Fibroblast of the aortic adventitia (primary cell): ENCODE data around the gene ZNF516. TPM values are rescaled to one million over a fixed set of nuclear protein-coding genes. Genes with fewer than 3 reads are reported as not detected.
A peak's percentile ranks its signal among the peaks of the same experiment; 100 is the strongest.

Source experiments
- DNase-seq: peaks from one replicate; pipeline ENCODE4 v3.0.0-alpha.2; 2010; ENCODE audit warnings: low read depth
- H3K4me3 ChIP-seq: 2 replicates; pipeline ENCODE4 v1.5.1; 2011; ENCODE audit warnings: low read depth, mild to moderate bottlenecking, control low read depth, low read length, moderate library complexity
- CTCF ChIP-seq: IDR thresholded peaks from 2 replicates; pipeline ENCODE4 v1.5.1; 2011; ENCODE audit warnings: mild to moderate bottlenecking, low read length, control low read depth, inconsistent platforms; ENCODE audit not compliant: insufficient read depth
- total RNA-seq: library from RNA; depleted of rRNA; stranded (reverse); fragments of >200 nt; gene quantifications from 2 replicates; pipeline ENCODE4 v1.2.3, GENCODE V29; 2012; ENCODE audit warnings: low replicate concordance

The ZNF516 gene
- total RNA-seq, 1 donor = 21.9 TPM

- no peak for DNase-seq
- no peak overlapping the region for H3K4me3 ChIP-seq
- no peak for TF ChIP-seq CTCF
These were observed 105.3 kb downstream of the ZNF516 start for GRCh38 chr18:76389716-76390115.

- no peak overlapping the region for H3K4me3 ChIP-seq
- no peak for TF ChIP-seq CTCF
- DNase-seq = peak; percentile 45
These were observed 106.1 kb downstream of the ZNF516 start for GRCh38 chr18:76388891-76389423.

- H3K4me3 ChIP-seq = no peak overlapping the region
- no peak for DNase-seq
- TF ChIP-seq CTCF = no peak
These were observed 106.8 kb downstream of the ZNF516 start for GRCh38 chr18:76388261-76388660.

- no peak overlapping the region for H3K4me3 ChIP-seq
- DNase-seq = no peak
- TF ChIP-seq CTCF = no peak
These were observed 107.4 kb downstream of the ZNF516 start for GRCh38 chr18:76387608-76388007.

GRCh38 chr18:76386886-76387285, 108.2 kb downstream of the ZNF516 start:
- no peak overlapping the region for H3K4me3 ChIP-seq
- no peak for DNase-seq
- no peak for TF ChIP-seq CTCF

GRCh38 chr18:76386071-76386470, 109.0 kb downstream of the ZNF516 start:
- no peak for DNase-seq
- TF ChIP-seq CTCF = no peak

GRCh38 chr18:76385681-76385975, 109.4 kb downstream of the ZNF516 start:
- TF ChIP-seq CTCF = no peak
- no peak for DNase-seq
- no peak overlapping the region for H3K4me3 ChIP-seq

More at GRCh38 chr18:76386071-76386470, 109.0 kb downstream of the ZNF516 start:
- H3K4me3 ChIP-seq = no peak overlapping the region
